ENCODE measurements around the gene DIO1. TPM values are rescaled to one million over a fixed set of nuclear protein-coding genes. Genes with fewer than 3 reads are reported as not detected.
A peak's percentile ranks its signal among the peaks of the same experiment; 100 is the strongest.

DIO1 gene
- total RNA-seq, 4 donors from 2014 or later: not detected

GRCh38 chr1:53913352-53914033 is 19.5 kb downstream of the DIO1 start:
- no peaks in the 10 kb centered on the region for H3K4me1 ChIP-seq
- 71 to 85% methylated on average over 3 to 5 of the region's 5 CpGs for WGBS, 2 donors (ENCODE audit: low coverage in 1 of 2)
- in situ Hi-C loops (cut with MboI; ENCODE audit: low pct_ligation_motif_present in 1 of 4, low pct_unique_long_range_greater_than_20kb in 1 of 4, low sequenced_read_pairs in 3 of 4): no loop called here
- no peaks in the 10 kb centered on the region for H3K9me3 ChIP-seq
- H3K27me3 ChIP-seq: no peaks in the 10 kb centered on the region
- intact Hi-C loops (cut with DNase I; ENCODE audit: low total_unique reads): no loop called here
- no peaks in the 10 kb centered on the region for H3K36me3 ChIP-seq
- DNase-seq: no peak
- no peak overlapping the region for H3K27ac ChIP-seq
- no peak overlapping the region for H3K4me3 ChIP-seq
- TF ChIP-seq POLR2AphosphoS5 (IDR thresholded peaks at IDR 0.05) (no peak), CTCF (IDR thresholded peaks at IDR 0.05) (peak in 1 of 5 experiments; percentile 15), EP300 (IDR thresholded peaks at IDR 0.05; ENCODE audit: low read depth) (no peak)

GRCh38 chr1:53918343-53918742 is 24.4 kb downstream of the DIO1 start:
- Histone ChIP-seq H3K27ac (no peak overlapping the region), H3K9me3 (no peaks in the 10 kb centered on the region), H3K27me3 (no peaks in the 10 kb centered on the region), H3K4me1 (peaks cover 0 to 4% (median 0%) of the 10 kb centered on the region in 4 donors), H3K36me3 (peaks cover 0 to 6% (median 3%) of the 10 kb centered on the region in 4 donors), H3K4me3 (no peak overlapping the region)
- in situ Hi-C loops (cut with MboI; ENCODE audit: low pct_ligation_motif_present in 1 of 4, low pct_unique_long_range_greater_than_20kb in 1 of 4, low sequenced_read_pairs in 3 of 4) (no loop called here), intact Hi-C loops (cut with DNase I; ENCODE audit: low total_unique reads) (no loop called here)
- TF ChIP-seq POLR2AphosphoS5 (IDR thresholded peaks at IDR 0.05) (no peak), EP300 (IDR thresholded peaks at IDR 0.05; ENCODE audit: low read depth) (no peak), CTCF (IDR thresholded peaks at IDR 0.05) (no peak), POLR2A (IDR thresholded peaks at IDR 0.05) (no peak)
- no peak for DNase-seq
- 90 to 92% methylated on average over 2 to 5 of the region's 5 CpGs for WGBS, 2 donors (ENCODE audit: low coverage in 1 of 2)

GRCh38 chr1:53919675-53920066 is 25.7 kb downstream of the DIO1 start:
- no peak overlapping the region for H3K4me3 ChIP-seq
- no peaks in the 10 kb centered on the region for H3K9me3 ChIP-seq
- H3K4me1 ChIP-seq: peaks cover 0 to 4% (median 0%) of the 10 kb centered on the region in 4 donors
- in situ Hi-C loops (cut with MboI; ENCODE audit: low pct_ligation_motif_present in 1 of 4, low pct_unique_long_range_greater_than_20kb in 1 of 4, low sequenced_read_pairs in 3 of 4) (no loop called here), intact Hi-C loops (cut with DNase I; ENCODE audit: low total_unique reads) (no loop called here)
- H3K27ac ChIP-seq: no peak overlapping the region
- H3K27me3 ChIP-seq: no peaks in the 10 kb centered on the region
- WGBS, 2 donors (ENCODE audit: low coverage in 1 of 2): 93% methylated on average over 3 of the region's 3 CpGs; no CpG with 5 or more reads in 1 of the 2 donors
- TF ChIP-seq CTCF (IDR thresholded peaks at IDR 0.05): no peak
- no peak for TF ChIP-seq POLR2A (IDR thresholded peaks at IDR 0.05)
- TF ChIP-seq EP300 (IDR thresholded peaks at IDR 0.05; ENCODE audit: low read depth): no peak
- no peak for TF ChIP-seq POLR2AphosphoS5 (IDR thresholded peaks at IDR 0.05)
- DNase-seq: no peak
- peaks cover 0 to 18% (median 4%) of the 10 kb centered on the region in 4 donors for H3K36me3 ChIP-seq

- Histone ChIP-seq H3K36me3 (peaks cover 0 to 29% (median 2%) of the 10 kb centered on the region in 4 donors), H3K9me3 (no peaks in the 10 kb centered on the region), H3K4me3 (no peak overlapping the region), H3K27ac (no peak overlapping the region), H3K27me3 (no peaks in the 10 kb centered on the region), H3K4me1 (no peaks in the 10 kb centered on the region)
- intact Hi-C loops (cut with DNase I; ENCODE audit: low total_unique reads): no loop called here
- in situ Hi-C loops (cut with MboI; ENCODE audit: low pct_ligation_motif_present in 1 of 4, low pct_unique_long_range_greater_than_20kb in 1 of 4, low sequenced_read_pairs in 3 of 4): loop anchor here in 1 of 4 donors (25.0 kb wide), 1 partner anchor 110 kb away; no protein-coding TSS in a partner anchor
- 92 to 94% methylated on average over 2 of the region's 2 CpGs for WGBS, 2 donors (ENCODE audit: low coverage in 1 of 2)
- no peak for DNase-seq
- TF ChIP-seq CTCF (IDR thresholded peaks at IDR 0.05) (no peak), POLR2A (IDR thresholded peaks at IDR 0.05) (no peak), EP300 (IDR thresholded peaks at IDR 0.05; ENCODE audit: low read depth) (no peak), POLR2AphosphoS5 (IDR thresholded peaks at IDR 0.05) (no peak)
Observed at GRCh38 chr1:53927376-53927881, 33.4 kb downstream of the DIO1 start.

Measured in transverse colon (tissue), 4 donors.